Forelimb muscle (tissue), 1 donor: ENCODE results near the gene CCDC186. TPM values are rescaled to one million over a fixed set of nuclear protein-coding genes. Genes with fewer than 3 reads are reported as not detected.

Experiments used
- polyA plus RNA-seq: library from polyadenylated mRNA; unstranded; fragments of 120-200 nt; gene quantifications from one replicate; pipeline ENCODE4 v1.2.1, GENCODE V29; 2013; ENCODE audit not compliant: insufficient read length

The CCDC186 gene
- polyA plus RNA-seq, 1 donor = 11.9 TPM

Other genes starting within 250 kb of the CCDC186 start
- 0.05 TPM for gene ADRB1, start 130.3 kb downstream of the CCDC186 start, polyA plus RNA-seq
- gene TDRD1, start 5.2 kb upstream of the CCDC186 start, polyA plus RNA-seq = 0.13 TPM
- gene VWA2, start 65.1 kb upstream of the CCDC186 start, polyA plus RNA-seq = 0.48 TPM
- 34.0 TPM for gene AFAP1L2, start 230.3 kb upstream of the CCDC186 start, polyA plus RNA-seq